Activated T-cell treated with anti-CD3 and anti-CD28 coated beads, Interleukin-2, amount 50 U/mL, for 1 hour (primary cell): Measurements from ENCODE around the gene B9D2.
"Not testable (repeated sequence)": the region's sequence is repeated elsewhere in the genome, so short reads cannot be mapped to it uniquely, and the experiment has no call there.

Source experiments
- DNase-seq: peaks from one replicate; pipeline ENCODE4 v3.0.0-alpha.2; 2020

Gene B9D2

GRCh38 chr19:41363753-41364523 is at the start of gene B9D2:
Gene B9D2 (minus strand): TSS chr19:41364149. CDS start chr19:41363519, 630 bp downstream.
- DNase-seq, result peak; percentile 97

- DNase-seq, result no peak
Measured at GRCh38 chr19:41412953-41413352, 49.0 kb upstream of the B9D2 start.

- no peak for DNase-seq
Measured at GRCh38 chr19:41411968-41412265, 48.0 kb upstream of the B9D2 start.

- DNase-seq, result no peak
Measured at GRCh38 chr19:41411100-41411967, 47.4 kb upstream of the B9D2 start.

- DNase-seq, result no peak
Measured at GRCh38 chr19:41410336-41411054, 46.5 kb upstream of the B9D2 start.

- DNase-seq, result no peak
Measured at GRCh38 chr19:41409288-41409687, 45.3 kb upstream of the B9D2 start.

- not testable (repeated sequence) for DNase-seq
Measured at GRCh38 chr19:41408846-41409245, 44.9 kb upstream of the B9D2 start.

GRCh38 chr19:41408256-41408655 is 44.3 kb upstream of the B9D2 start:
- no peak for DNase-seq

GRCh38 chr19:41407271-41407670 is 43.3 kb upstream of the B9D2 start:
- DNase-seq, result no peak

GRCh38 chr19:41405776-41406175 is 41.8 kb upstream of the B9D2 start:
- no peak for DNase-seq

GRCh38 chr19:41403181-41403970 is 39.4 kb upstream of the B9D2 start:
- no peak for DNase-seq

GRCh38 chr19:41402010-41402409 is 38.1 kb upstream of the B9D2 start:
- DNase-seq, result no peak

GRCh38 chr19:41401483-41401882 is 37.5 kb upstream of the B9D2 start:
- no peak for DNase-seq

GRCh38 chr19:41399525-41399924 is 35.6 kb upstream of the B9D2 start:
- DNase-seq, result no peak

GRCh38 chr19:41399091-41399490 is 35.1 kb upstream of the B9D2 start:
- no peak for DNase-seq

GRCh38 chr19:41398598-41398997 is 34.6 kb upstream of the B9D2 start:
- DNase-seq, result no peak

GRCh38 chr19:41398050-41398418 is 34.1 kb upstream of the B9D2 start:
- no peak for DNase-seq

- DNase-seq, result peak; percentile 97
Measured at GRCh38 chr19:41397086-41398049, 33.4 kb upstream of the B9D2 start, which contains the start of the genes BCKDHA and EXOSC5. Gene BCKDHA (plus strand): TSS chr19:41397818. CDS start chr19:41397828, 10 bp downstream. Gene EXOSC5 (minus strand): TSS chr19:41397359. CDS start chr19:41397328, 31 bp downstream.

- DNase-seq, result no peak
Measured at GRCh38 chr19:41395355-41395754, 31.4 kb upstream of the B9D2 start.

GRCh38 chr19:41392775-41393174 is 28.8 kb upstream of the B9D2 start:
- no peak for DNase-seq

- no peak for DNase-seq
Measured at GRCh38 chr19:41391618-41392017, 27.7 kb upstream of the B9D2 start.
